OCI-LY3 (cell line): ENCODE data around the gene MTUS2.

Experiments used
- EZH2phosphoT487 ChIP-seq: fragments of 200-600 bp; shearing (Covaris generic); IDR thresholded peaks from 2 replicates; pipeline ENCODE4 v1.6.1; 2018; ENCODE audit warnings: antibody characterized with exemption, mixed run types, low read depth
- TF ChIP-seq, protein P1 (sequence below): fragments of 200-600, 300-600 bp; sonication (generic); IDR thresholded peaks from 2 replicates; pipeline ENCODE4 v1.5.1; 2014; ENCODE audit warnings: antibody characterized with exemption, low read length, low read depth

DNA sequence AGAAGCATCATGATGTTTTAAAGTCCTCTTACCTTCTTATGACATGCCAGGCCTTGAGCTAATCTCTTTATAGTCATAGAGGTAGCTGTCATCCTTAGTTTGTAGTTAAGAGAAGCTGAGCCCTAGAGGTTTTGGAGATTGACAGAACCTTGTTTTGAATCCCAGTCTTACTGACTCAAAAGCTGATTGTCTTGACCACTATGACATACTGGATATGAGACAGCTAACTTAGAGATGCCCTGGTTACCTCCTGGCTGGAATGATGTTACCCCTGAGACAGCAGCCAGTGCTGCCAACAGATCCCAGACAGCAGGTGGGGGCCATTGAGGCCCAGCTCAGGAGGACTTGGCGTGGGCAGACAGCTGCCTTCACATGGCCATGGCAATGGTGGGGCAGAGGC is 311.0 kb downstream of the MTUS2 start:
- TF ChIP-seq, protein P1, sequence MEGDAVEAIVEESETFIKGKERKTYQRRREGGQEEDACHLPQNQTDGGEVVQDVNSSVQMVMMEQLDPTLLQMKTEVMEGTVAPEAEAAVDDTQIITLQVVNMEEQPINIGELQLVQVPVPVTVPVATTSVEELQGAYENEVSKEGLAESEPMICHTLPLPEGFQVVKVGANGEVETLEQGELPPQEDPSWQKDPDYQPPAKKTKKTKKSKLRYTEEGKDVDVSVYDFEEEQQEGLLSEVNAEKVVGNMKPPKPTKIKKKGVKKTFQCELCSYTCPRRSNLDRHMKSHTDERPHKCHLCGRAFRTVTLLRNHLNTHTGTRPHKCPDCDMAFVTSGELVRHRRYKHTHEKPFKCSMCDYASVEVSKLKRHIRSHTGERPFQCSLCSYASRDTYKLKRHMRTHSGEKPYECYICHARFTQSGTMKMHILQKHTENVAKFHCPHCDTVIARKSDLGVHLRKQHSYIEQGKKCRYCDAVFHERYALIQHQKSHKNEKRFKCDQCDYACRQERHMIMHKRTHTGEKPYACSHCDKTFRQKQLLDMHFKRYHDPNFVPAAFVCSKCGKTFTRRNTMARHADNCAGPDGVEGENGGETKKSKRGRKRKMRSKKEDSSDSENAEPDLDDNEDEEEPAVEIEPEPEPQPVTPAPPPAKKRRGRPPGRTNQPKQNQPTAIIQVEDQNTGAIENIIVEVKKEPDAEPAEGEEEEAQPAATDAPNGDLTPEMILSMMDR = no peak
- TF ChIP-seq EZH2phosphoT487 = no peak
